ENCODE results near the gene C4orf54. TPM values are rescaled to one million over a fixed set of nuclear protein-coding genes. Genes with fewer than 3 reads are reported as not detected.

The C4orf54 gene
- total RNA-seq, 6 experiments from 2014 or later: 0.02 to 0.19 (median 0.12) TPM; not detected in 2

DNA sequence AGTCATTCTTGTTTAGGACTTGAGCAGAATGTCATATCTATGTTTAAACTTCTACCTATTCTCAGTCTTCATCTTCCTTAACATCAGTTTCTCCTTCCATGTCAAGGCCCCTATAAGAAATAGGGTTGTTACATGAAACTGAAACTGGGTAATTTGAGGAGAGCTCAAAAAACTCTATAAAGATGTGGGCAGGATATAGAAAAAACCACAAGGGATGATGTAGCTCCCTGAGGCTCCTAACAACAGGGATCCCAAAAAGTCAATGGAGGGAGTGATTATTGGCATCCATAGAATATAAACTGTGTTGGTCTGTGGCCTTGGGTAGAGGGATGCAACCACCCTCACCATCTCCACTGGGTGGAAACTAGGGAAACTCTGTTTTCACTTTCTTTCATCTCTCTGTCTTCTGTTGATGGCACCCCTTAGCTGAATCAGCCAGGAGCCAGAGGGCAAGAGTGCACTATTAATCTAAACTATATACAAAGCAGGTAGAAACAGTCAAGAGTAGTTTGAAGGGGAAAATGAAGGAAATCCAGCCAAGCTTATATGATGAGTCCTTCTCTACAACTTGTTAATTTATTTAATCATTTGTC, 27.6 kb downstream of the C4orf54 start:
- no peak overlapping the region for H3K27ac ChIP-seq
- H3K27me3 ChIP-seq: no peaks in the 10 kb centered on the region
- no peaks in the 10 kb centered on the region for H3K9me3 ChIP-seq
- no peak for ATAC-seq
- TF ChIP-seq CTCF (IDR thresholded peaks at IDR 0.05) (no peak), POLR2A (IDR thresholded peaks at IDR 0.05) (no peak)
- intact Hi-C loops (cut with DNase I): no loop called here
- no peak for DNase-seq
- H3K4me3 ChIP-seq: no peak overlapping the region
- no peaks in the 10 kb centered on the region for H3K4me1 ChIP-seq
- H3K36me3 ChIP-seq: no peaks in the 10 kb centered on the region

DNA sequence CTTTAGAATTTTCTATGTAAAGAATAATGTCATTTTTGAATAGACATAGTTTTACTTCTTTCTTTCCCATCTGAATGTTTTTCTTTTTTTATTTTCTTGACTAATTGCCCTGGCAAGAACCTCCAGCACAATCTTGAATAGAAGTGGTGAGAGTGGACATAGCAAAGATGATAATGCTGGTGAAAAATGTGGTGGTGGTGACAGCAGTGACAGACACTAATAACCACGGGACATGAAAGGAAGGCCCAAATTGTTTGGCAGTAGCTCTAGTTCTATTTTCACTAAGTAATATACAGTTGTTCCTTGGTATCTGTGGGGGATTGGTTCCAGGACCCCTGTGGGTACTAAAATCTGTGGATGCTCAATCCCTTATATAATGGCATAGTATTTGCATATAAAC, 29.6 kb downstream of the C4orf54 start:
- H3K9me3 ChIP-seq: no peaks in the 10 kb centered on the region
- intact Hi-C loops (cut with DNase I): no loop called here
- no peaks in the 10 kb centered on the region for H3K4me1 ChIP-seq
- H3K27me3 ChIP-seq: no peaks in the 10 kb centered on the region
- no peak for DNase-seq
- peaks cover 0 to 14% (median under 1%) of the 10 kb centered on the region in 4 donors for H3K36me3 ChIP-seq
- H3K27ac ChIP-seq: no peak overlapping the region
- H3K4me3 ChIP-seq: no peak overlapping the region
- 83% methylated on average over 1 of the region's 1 CpG for WGBS (ENCODE audit: insufficient coverage, low coverage, low lambda C conversion rate, missing lambda C conversion rate)
- ATAC-seq: no peak
- TF ChIP-seq POLR2A (IDR thresholded peaks at IDR 0.05) (no peak), CTCF (IDR thresholded peaks at IDR 0.05) (no peak)

DNA sequence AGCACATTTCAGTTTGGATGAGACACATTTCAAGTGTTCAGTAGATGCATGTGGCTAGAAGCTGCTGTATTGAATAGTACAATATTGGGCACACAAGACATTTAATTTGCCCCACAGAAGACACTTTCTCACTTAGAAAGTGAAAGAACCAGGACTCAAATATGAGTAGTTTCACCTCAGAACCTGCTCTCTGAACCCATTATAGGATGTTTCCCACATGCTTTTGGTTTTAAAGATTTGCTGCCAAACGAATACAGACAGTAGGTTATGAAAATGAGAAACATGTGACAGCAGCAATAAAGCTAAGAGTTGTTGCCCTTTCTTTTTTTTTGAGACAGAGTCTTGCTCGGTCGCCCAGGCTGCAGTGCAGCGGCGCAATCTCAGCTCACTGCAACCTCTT, 32.3 kb downstream of the C4orf54 start:
- no peaks in the 10 kb centered on the region for H3K27me3 ChIP-seq
- peaks cover 0 to 40% (median 16%) of the 10 kb centered on the region in 4 donors for H3K36me3 ChIP-seq
- H3K4me3 ChIP-seq: no peak overlapping the region
- ATAC-seq: no peak
- WGBS (ENCODE audit: insufficient coverage, low coverage, low lambda C conversion rate, missing lambda C conversion rate): 85% methylated on average over 5 of the region's 5 CpGs
- intact Hi-C loops (cut with DNase I): no loop called here
- H3K4me1 ChIP-seq: no peaks in the 10 kb centered on the region
- TF ChIP-seq POLR2A (IDR thresholded peaks at IDR 0.05) (no peak), CTCF (IDR thresholded peaks at IDR 0.05) (no peak)
- no peak for DNase-seq
- no peak overlapping the region for H3K27ac ChIP-seq
- H3K9me3 ChIP-seq: no peaks in the 10 kb centered on the region

DNA sequence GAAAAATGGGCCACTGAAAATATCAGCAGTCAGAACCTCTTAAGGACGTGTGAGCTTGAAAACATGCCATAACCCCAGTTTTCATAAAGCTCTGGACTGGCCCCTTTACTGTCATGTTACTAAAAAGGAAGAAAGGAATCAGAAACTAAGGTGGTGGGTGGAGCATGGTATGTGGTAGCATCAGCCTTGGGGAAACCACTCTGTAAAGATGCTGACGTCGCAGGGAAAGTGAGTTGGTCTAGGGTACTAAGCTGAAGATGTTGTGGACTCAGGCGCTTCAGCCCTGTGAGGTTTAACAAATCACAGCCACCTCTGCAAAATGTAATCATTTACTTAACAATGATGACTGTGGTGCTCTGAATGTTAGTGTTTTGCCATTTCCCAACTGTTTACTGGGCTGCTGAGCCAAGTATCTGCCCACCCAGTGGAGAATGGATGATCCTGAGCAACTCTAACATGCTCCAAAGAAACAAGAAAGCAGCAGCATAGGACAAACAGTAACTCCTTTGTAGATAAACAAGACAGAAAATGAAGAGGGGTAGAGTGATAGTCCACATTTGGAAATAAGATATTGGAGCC, 33.4 kb downstream of the C4orf54 start:
- ATAC-seq (peak in 2 of 4 donors; percentile 26 to 54), DNase-seq (no peak)
- 48% methylated on average over 2 of the region's 4 CpGs for WGBS (ENCODE audit: insufficient coverage, low coverage, low lambda C conversion rate, missing lambda C conversion rate)
- no peaks in the 10 kb centered on the region for H3K27me3 ChIP-seq
- no peak overlapping the region for H3K27ac ChIP-seq
- H3K36me3 ChIP-seq: peaks cover 0 to 52% (median 19%) of the 10 kb centered on the region in 4 donors
- no peak for TF ChIP-seq CTCF (IDR thresholded peaks at IDR 0.05)
- TF ChIP-seq POLR2A (IDR thresholded peaks at IDR 0.05): no peak
- no peaks in the 10 kb centered on the region for H3K4me1 ChIP-seq
- intact Hi-C loops (cut with DNase I): no loop called here
- no peak overlapping the region for H3K4me3 ChIP-seq
- no peaks in the 10 kb centered on the region for H3K9me3 ChIP-seq

Data from right lobe of liver (tissue), 6 donors.